Thyroid gland (tissue), 4 donors: ENCODE measurements around the gene ANKRA2. TPM values are rescaled to one million over a fixed set of nuclear protein-coding genes. Genes with fewer than 3 reads are reported as not detected.
A peak's percentile ranks its signal among the peaks of the same experiment; 100 is the strongest.

ENCODE experiments used
- DNase-seq, 2 donors: peaks; one replicate each; pipeline ENCODE4 v3.0.0-alpha.2; 2019
- H3K27ac ChIP-seq, 3 donors: fragments of 200-600 bp; sonication (generic); 1 replicate in 2 of 3; 2 replicates in 1 of 3; pipeline ENCODE4 v1.5.1; 2016 to 2019; ENCODE audit warnings: mild to moderate bottlenecking in 1 of 3, moderate library complexity in 1 of 3
- H3K27me3 ChIP-seq: fragments of 200-600 bp; sonication (generic); one replicate; pipeline ENCODE4 v1.5.1; 2019
- H3K36me3 ChIP-seq, 2 donors: fragments of 200-600 bp; sonication (generic); one replicate each; pipeline ENCODE4 v1.5.1; 2016 to 2019
- H3K4me1 ChIP-seq, 2 donors: fragments of 200-600 bp; sonication (generic); one replicate each; pipeline ENCODE4 v1.5.1; 2017 to 2019
- H3K4me3 ChIP-seq, 3 donors: fragments of 200-600 bp; sonication (generic); replicated peaks in 1 of 3; 1 replicate in 2 of 3; 2 replicates in 1 of 3; pipeline ENCODE4 v1.5.1; 2016; ENCODE audit warnings: mild to moderate bottlenecking in 1 of 3
- H3K9me3 ChIP-seq: fragments of 200-600 bp; sonication (generic); one replicate; pipeline ENCODE4 v1.5.1; 2017
- POLR2A ChIP-seq, 2 donors: fragments of 450-650 bp; IDR thresholded peaks; one replicate each; pipeline ENCODE4 v1.6.1; 2017; ENCODE audit warnings: antibody characterized with exemption in 2 of 2, mild to moderate bottlenecking in 2 of 2, moderate library complexity in 1 of 2
- WGBS, 2 donors: methylation state at CpG; one replicate each; pipeline ENCODE4 v1.1.5; 2017; 5-methylcytosine and 5-hydroxymethylcytosine counted together
- intact Hi-C: fragments of 100-400 bp; cut with DNase I; formaldehyde crosslinking; loops from one replicate; pipeline ENCODE4 v1.15.1; 2023
- total RNA-seq, 4 donors: library from RNA; depleted of rRNA; stranded (reverse); fragments of >200 nt; gene quantifications; one replicate each; pipeline ENCODE4 v1.2.3, GENCODE V29; 2016
- TF ChIP-seq, protein P1 (sequence below), 6 experiments: fragments of 200-600 bp in 3 of 6; fragments of 450-650 bp in 3 of 6; sonication (generic) in 3 of 6; IDR thresholded peaks; one replicate each; pipeline ENCODE4 v1.5.1; 2016 to 2019; ENCODE audit warnings: antibody characterized with exemption in 6 of 6, mild to moderate bottlenecking in 2 of 6, inconsistent platforms in 1 of 6, moderate library complexity in 1 of 6

ANKRA2 gene
- total RNA-seq, 4 donors from 2014 or later = 43.1 to 82.1 (median 65.0) TPM

DNA sequence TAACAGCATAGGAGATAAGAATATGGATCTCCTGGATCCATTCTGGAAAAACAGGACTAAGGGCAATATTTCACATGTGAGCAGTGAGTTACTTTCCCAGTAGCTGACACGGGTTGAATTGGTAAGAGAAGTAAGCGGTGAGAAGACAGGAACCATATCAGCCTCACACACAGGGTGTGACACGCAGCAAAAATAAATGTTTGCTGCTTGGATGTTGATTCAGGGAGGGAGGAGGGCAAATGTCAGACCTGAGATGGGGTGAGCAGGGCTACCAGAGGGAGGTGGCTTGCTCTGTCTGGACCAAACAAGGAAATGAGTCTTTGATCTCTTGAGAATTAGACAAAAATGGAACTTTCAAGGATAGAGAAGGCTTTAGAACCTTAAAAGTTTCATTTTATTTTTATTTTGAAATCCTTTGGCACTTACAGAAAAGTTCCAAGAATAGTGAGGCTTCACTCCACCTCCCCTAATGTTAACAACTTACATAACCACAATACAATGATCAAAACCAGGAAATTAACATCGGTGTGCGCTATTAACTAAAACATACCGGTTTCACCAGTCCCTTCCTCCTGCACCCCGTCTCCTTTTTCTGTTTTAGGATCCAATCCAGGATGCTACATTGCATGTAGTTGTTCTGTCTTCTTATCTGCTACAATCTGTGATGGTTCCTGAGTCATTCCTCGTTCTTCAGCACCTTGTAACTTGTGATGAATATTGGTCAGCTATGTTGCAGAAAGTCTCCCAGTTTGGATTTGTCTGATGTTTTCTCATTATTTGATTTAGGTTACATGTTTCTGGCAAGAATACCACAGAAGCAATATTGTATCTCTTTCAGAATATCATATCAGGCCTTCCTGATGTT is 40.0 kb upstream of the ANKRA2 start:
- H3K9me3 ChIP-seq = no peaks in the 10 kb centered on the region
- intact Hi-C loops = no loop called here
- no peaks in the 10 kb centered on the region for H3K36me3 ChIP-seq
- no peak for TF ChIP-seq POLR2A (IDR thresholded peaks at IDR 0.05)
- TF ChIP-seq, protein P1, sequence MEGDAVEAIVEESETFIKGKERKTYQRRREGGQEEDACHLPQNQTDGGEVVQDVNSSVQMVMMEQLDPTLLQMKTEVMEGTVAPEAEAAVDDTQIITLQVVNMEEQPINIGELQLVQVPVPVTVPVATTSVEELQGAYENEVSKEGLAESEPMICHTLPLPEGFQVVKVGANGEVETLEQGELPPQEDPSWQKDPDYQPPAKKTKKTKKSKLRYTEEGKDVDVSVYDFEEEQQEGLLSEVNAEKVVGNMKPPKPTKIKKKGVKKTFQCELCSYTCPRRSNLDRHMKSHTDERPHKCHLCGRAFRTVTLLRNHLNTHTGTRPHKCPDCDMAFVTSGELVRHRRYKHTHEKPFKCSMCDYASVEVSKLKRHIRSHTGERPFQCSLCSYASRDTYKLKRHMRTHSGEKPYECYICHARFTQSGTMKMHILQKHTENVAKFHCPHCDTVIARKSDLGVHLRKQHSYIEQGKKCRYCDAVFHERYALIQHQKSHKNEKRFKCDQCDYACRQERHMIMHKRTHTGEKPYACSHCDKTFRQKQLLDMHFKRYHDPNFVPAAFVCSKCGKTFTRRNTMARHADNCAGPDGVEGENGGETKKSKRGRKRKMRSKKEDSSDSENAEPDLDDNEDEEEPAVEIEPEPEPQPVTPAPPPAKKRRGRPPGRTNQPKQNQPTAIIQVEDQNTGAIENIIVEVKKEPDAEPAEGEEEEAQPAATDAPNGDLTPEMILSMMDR (IDR thresholded peaks at IDR 0.05) = no peak
- no peak overlapping the region for H3K27ac ChIP-seq
- no peak for DNase-seq
- H3K4me1 ChIP-seq = no peaks in the 10 kb centered on the region
- 83 to 85% methylated on average over 8 of the region's 8 CpGs for WGBS, 2 donors
- H3K27me3 ChIP-seq = no peaks in the 10 kb centered on the region
- H3K4me3 ChIP-seq = no peak overlapping the region

- intact Hi-C loops = no loop called here
- WGBS, 2 donors = 89 to 90% methylated on average over 5 of the region's 5 CpGs
These were observed 38.6 kb upstream of the ANKRA2 start for GRCh38 chr5:73603998-73604397.

DNA sequence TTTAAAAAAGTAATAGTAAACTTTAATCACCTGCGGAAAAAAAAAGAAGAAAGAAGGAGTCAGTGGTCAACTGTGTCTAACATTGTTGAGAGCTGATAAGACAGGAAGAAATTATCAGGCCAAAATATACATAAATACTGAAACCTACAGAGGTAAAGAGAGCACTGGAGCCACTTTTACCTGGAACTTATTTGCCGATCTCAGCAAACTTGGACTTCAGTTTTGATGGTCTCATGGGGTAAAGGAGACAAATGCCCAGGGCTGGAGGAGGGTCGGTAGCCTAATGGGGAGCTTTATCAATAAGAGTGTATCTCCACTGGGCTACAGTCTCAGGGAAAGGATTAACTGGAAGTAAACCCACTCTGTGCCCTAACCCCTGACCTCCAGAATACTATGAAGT is 33.9 kb upstream of the ANKRA2 start:
- WGBS, 2 donors = 91% methylated on average over 3 of the region's 3 CpGs
- Histone ChIP-seq H3K36me3 (no peaks in the 10 kb centered on the region), H3K9me3 (no peaks in the 10 kb centered on the region), H3K4me1 (no peaks in the 10 kb centered on the region), H3K4me3 (no peak overlapping the region), H3K27me3 (no peaks in the 10 kb centered on the region), H3K27ac (no peak overlapping the region)
- no peak for DNase-seq
- intact Hi-C loops = no loop called here
- TF ChIP-seq, protein P1 (IDR thresholded peaks at IDR 0.05) = no peak
- no peak for TF ChIP-seq POLR2A (IDR thresholded peaks at IDR 0.05)

More at GRCh38 chr5:73603998-73604397, 38.6 kb upstream of the ANKRA2 start:
- no peak overlapping the region for H3K27ac ChIP-seq
- H3K4me1 ChIP-seq = no peaks in the 10 kb centered on the region
- no peak for DNase-seq
- no peak for TF ChIP-seq POLR2A (IDR thresholded peaks at IDR 0.05)
- TF ChIP-seq, protein P1 (IDR thresholded peaks at IDR 0.05) = no peak
- H3K36me3 ChIP-seq = no peaks in the 10 kb centered on the region
- H3K27me3 ChIP-seq = no peaks in the 10 kb centered on the region
- H3K9me3 ChIP-seq = no peaks in the 10 kb centered on the region
- no peak overlapping the region for H3K4me3 ChIP-seq

DNA sequence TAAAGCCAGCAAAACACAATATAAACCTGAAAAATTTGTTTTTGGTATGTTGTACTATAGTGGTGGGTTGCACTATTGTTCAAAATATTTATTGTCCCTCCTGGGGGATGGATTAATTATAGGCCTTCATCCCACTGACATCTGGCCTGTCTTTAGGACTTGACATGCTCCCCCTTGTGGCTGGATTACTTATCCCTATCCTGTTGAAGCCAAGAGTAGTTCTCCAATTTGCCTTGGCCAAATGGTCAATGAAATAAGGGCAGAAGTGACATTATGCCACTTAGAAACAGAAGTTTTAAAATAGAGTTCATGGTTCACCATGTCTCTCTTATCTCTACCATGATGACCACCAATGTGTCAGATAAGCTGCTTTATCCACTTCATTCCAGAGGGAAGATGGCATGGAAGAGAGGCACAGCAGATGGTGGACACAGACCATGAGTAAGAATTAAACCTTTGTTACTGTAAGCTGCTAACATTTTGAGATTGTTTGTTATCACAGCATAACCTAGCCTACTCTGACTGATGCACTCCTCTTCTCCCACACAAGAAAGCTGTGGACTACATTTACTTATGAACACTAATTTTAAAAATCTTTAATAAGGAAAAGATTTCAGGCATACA is 31.4 kb upstream of the ANKRA2 start:
- H3K4me3 ChIP-seq = no peak overlapping the region
- no peaks in the 10 kb centered on the region for H3K27me3 ChIP-seq
- TF ChIP-seq POLR2A (IDR thresholded peaks at IDR 0.05) = no peak
- TF ChIP-seq, protein P1 (IDR thresholded peaks at IDR 0.05) = peak in 4 of 6 experiments; percentile 14 to 51 (median 37)
- intact Hi-C loops = no loop called here
- no peaks in the 10 kb centered on the region for H3K4me1 ChIP-seq
- H3K27ac ChIP-seq = no peak overlapping the region
- no peaks in the 10 kb centered on the region for H3K36me3 ChIP-seq
- H3K9me3 ChIP-seq = no peaks in the 10 kb centered on the region
- DNase-seq = peak in 1 of 2 donors; percentile 10

- intact Hi-C loops = no loop called here
- no peak for DNase-seq
- Histone ChIP-seq H3K27me3 (no peaks in the 10 kb centered on the region), H3K27ac (no peak overlapping the region), H3K9me3 (no peaks in the 10 kb centered on the region), H3K36me3 (no peaks in the 10 kb centered on the region), H3K4me1 (peaks cover 0 to 5% of the 10 kb centered on the region in 2 donors), H3K4me3 (no peak overlapping the region)
- 75 to 78% methylated on average over 1 of the region's 1 CpG for WGBS, 2 donors
- TF ChIP-seq, protein P1 (IDR thresholded peaks at IDR 0.05) = no peak
- TF ChIP-seq POLR2A (IDR thresholded peaks at IDR 0.05) = no peak
These were observed 27.1 kb upstream of the ANKRA2 start for GRCh38 chr5:73592551-73592950.
